Osteoblast (primary cell): ENCODE measurements around the gene KLK4. TPM values are rescaled to one million over a fixed set of nuclear protein-coding genes. Genes with fewer than 3 reads are reported as not detected.

Experiments
- DNase-seq: peaks from one replicate; pipeline ENCODE4 v3.0.0; 2011; ENCODE audit warnings: low spot score, mixed read lengths; ENCODE audit not compliant: insufficient read length; ENCODE audit errors: missing footprints
- H2AFZ ChIP-seq: 2 replicates; pipeline ENCODE4 v1.6.0; 2011; ENCODE audit warnings: mild to moderate bottlenecking, low read length
- H3K27ac ChIP-seq: 2 replicates; pipeline ENCODE4 v1.5.1; 2011; ENCODE audit warnings: mild to moderate bottlenecking, low read depth, low read length, moderate library complexity
- H3K27me3 ChIP-seq: 2 replicates; pipeline ENCODE4 v1.6.0; 2012; ENCODE audit warnings: mild to moderate bottlenecking, control low read depth, inconsistent platforms, low read length, moderate library complexity; ENCODE audit not compliant: insufficient read depth
- H3K36me3 ChIP-seq: 2 replicates; pipeline ENCODE4 v1.5.1; 2011; ENCODE audit warnings: mild to moderate bottlenecking, low read length, control low read depth, moderate library complexity; ENCODE audit not compliant: insufficient read depth
- H3K4me1 ChIP-seq: 2 replicates; pipeline ENCODE4 v1.5.1; 2011; ENCODE audit warnings: mild to moderate bottlenecking, low read length, control low read depth, moderate library complexity; ENCODE audit not compliant: insufficient read depth
- H3K4me2 ChIP-seq: 2 replicates; pipeline ENCODE4 v1.6.0; 2011; ENCODE audit warnings: mild to moderate bottlenecking, low read length; ENCODE audit not compliant: insufficient read depth
- H3K4me3 ChIP-seq: fragments of 200-600 bp; sonication (generic); 3 replicates; pipeline ENCODE4 v1.5.1; 2012; ENCODE audit warnings: mild to moderate bottlenecking, low read length, inconsistent platforms; ENCODE audit not compliant: insufficient read depth
- H3K79me2 ChIP-seq: 2 replicates; pipeline ENCODE4 v1.6.0; 2012; ENCODE audit warnings: mild to moderate bottlenecking, low read length, control low read depth, inconsistent platforms; ENCODE audit not compliant: insufficient read depth
- H3K9me3 ChIP-seq: 2 replicates; pipeline ENCODE4 v1.5.1; 2011; ENCODE audit warnings: low read depth, low read length, control low read depth
- H4K20me1 ChIP-seq: 2 replicates; pipeline ENCODE4 v1.6.0; 2012; ENCODE audit warnings: mild to moderate bottlenecking, low read length, control low read depth; ENCODE audit not compliant: insufficient read depth
- CTCF ChIP-seq: IDR thresholded peaks from 2 replicates; pipeline ENCODE4 v1.5.1; 2011; ENCODE audit warnings: mild to moderate bottlenecking, low read depth, low read length, moderate library complexity; ENCODE audit errors: extremely low read depth
- total RNA-seq: library from RNA; depleted of rRNA; stranded (reverse); fragments of >200 nt; gene quantifications from 2 replicates; pipeline ENCODE4 v1.2.3, GENCODE V29; 2012

The KLK4 gene
- total RNA-seq, 1 donor, result not detected

DNA sequence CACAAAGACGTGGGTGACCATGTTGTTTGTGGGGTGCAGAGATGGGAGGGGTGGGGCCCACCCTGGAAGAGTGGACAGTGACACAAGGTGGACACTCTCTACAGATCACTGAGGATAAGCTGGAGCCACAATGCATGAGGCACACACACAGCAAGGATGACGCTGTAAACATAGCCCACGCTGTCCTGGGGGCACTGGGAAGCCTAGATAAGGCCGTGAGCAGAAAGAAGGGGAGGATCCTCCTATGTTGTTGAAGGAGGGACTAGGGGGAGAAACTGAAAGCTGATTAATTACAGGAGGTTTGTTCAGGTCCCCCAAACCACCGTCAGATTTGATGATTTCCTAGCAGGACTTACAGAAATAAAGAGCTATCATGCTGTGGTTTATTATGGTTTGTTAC lies 32.3 kb downstream of the KLK4 start:
- Histone ChIP-seq H3K36me3 (no peaks in the 10 kb centered on the region), H3K4me2 (no peak overlapping the region), H3K27ac (no peak overlapping the region), H3K27me3 (peaks cover 15% of the 10 kb centered on the region), H3K4me3 (no peak overlapping the region), H3K79me2 (no peaks in the 10 kb centered on the region), H4K20me1 (no peaks in the 10 kb centered on the region), H3K4me1 (no peaks in the 10 kb centered on the region), H2AFZ (no peak overlapping the region), H3K9me3 (no peaks in the 10 kb centered on the region)
- TF ChIP-seq CTCF, result no peak
- DNase-seq, result no peak

GRCh38 chr19:50877338-50877737 lies 33.9 kb downstream of the KLK4 start:
- H3K9me3 ChIP-seq, result no peaks in the 10 kb centered on the region
- H3K4me2 ChIP-seq, result no peak overlapping the region
- H4K20me1 ChIP-seq, result no peaks in the 10 kb centered on the region
- peaks cover 16% of the 10 kb centered on the region for H3K27me3 ChIP-seq
- no peak overlapping the region for H3K4me3 ChIP-seq
- no peaks in the 10 kb centered on the region for H3K79me2 ChIP-seq
- H3K4me1 ChIP-seq, result no peaks in the 10 kb centered on the region
- no peaks in the 10 kb centered on the region for H3K36me3 ChIP-seq
- no peak overlapping the region for H2AFZ ChIP-seq
- DNase-seq, result no peak
- no peak overlapping the region for H3K27ac ChIP-seq
- no peak for TF ChIP-seq CTCF

DNA sequence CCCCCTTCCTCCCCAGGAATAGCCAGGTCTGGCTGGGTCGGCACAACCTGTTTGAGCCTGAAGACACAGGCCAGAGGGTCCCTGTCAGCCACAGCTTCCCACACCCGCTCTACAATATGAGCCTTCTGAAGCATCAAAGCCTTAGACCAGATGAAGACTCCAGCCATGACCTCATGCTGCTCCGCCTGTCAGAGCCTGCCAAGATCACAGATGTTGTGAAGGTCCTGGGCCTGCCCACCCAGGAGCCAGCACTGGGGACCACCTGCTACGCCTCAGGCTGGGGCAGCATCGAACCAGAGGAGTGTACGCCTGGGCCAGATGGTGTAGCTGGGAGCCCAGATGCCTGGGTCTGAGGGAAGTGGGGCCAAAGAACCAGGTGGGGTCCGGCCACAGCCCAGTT lies 34.7 kb downstream of the KLK4 start:
- Histone ChIP-seq H3K27ac (no peak overlapping the region), H3K4me3 (no peak overlapping the region), H3K27me3 (peaks cover 16% of the 10 kb centered on the region), H3K4me2 (no peak overlapping the region), H3K4me1 (no peaks in the 10 kb centered on the region), H4K20me1 (no peaks in the 10 kb centered on the region), H3K79me2 (no peaks in the 10 kb centered on the region), H3K36me3 (no peaks in the 10 kb centered on the region), H3K9me3 (no peaks in the 10 kb centered on the region), H2AFZ (no peak overlapping the region)
- no peak for TF ChIP-seq CTCF
- DNase-seq, result no peak

DNA sequence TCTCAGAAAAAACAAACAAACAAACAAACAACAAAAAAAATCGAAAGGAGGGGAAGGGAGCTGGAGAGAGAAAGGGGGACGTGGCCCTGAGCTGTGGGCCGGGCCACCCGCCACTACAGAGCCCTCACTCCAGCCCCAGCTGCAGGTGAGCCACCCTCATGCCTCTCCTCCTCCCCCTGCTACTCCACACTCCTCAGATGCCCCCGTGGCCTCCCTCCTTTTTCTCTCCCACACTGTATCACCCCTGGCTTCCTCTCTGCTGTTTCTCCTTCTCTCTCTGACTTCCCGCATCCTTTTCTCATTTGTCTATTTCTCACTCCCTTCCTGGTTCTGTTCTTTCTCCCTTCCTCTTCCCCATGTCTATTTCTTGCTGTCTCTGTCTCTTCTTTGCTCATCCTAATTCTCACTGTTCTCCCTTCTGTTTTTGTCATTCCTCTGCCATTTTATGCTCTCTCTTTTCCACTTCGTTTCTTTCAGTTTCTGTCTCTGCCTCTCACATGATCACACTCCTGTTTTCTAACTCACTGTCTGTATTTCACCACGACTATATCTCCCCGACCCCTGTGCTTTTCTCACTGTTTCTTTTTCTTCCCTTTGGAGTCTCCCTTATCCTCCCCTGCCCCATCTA lies 35.3 kb downstream of the KLK4 start:
- no peaks in the 10 kb centered on the region for H3K36me3 ChIP-seq
- H3K27ac ChIP-seq, result no peak overlapping the region
- peaks cover 16% of the 10 kb centered on the region for H3K27me3 ChIP-seq
- H2AFZ ChIP-seq, result no peak overlapping the region
- TF ChIP-seq CTCF, result no peak
- H3K9me3 ChIP-seq, result no peaks in the 10 kb centered on the region
- H4K20me1 ChIP-seq, result no peaks in the 10 kb centered on the region
- no peaks in the 10 kb centered on the region for H3K4me1 ChIP-seq
- H3K4me3 ChIP-seq, result no peak overlapping the region
- DNase-seq, result no peak
- no peaks in the 10 kb centered on the region for H3K79me2 ChIP-seq
- H3K4me2 ChIP-seq, result no peak overlapping the region
